Neural crest cell (in vitro differentiated cells): ENCODE results near the gene ZNF804A. TPM values are rescaled to one million over a fixed set of nuclear protein-coding genes. Genes with fewer than 3 reads are reported as not detected.

Experiments
- DNase-seq: peaks from one replicate; pipeline ENCODE4 v3.0.0; 2021; ENCODE audit warnings: low read depth, mixed read lengths, low spot score
- H3K27ac Mint-ChIP-seq: one replicate; pipeline ENCODE4 v1.8.0; 2021; ENCODE audit warnings: mild to moderate bottlenecking, mixed read lengths; ENCODE audit not compliant: unreplicated experiment
- H3K27me3 Mint-ChIP-seq: 2 replicates; pipeline ENCODE4 v1.8.0; 2021; ENCODE audit warnings: low read depth, mild to moderate bottlenecking, mixed read lengths
- H3K36me3 Mint-ChIP-seq: 2 replicates; pipeline ENCODE4 v1.8.0; 2021; ENCODE audit warnings: low read depth, mild to moderate bottlenecking, mixed read lengths
- H3K4me1 Mint-ChIP-seq: 2 replicates; pipeline ENCODE4 v1.8.0; 2021; ENCODE audit warnings: mixed read lengths
- H3K4me3 Mint-ChIP-seq: one replicate; pipeline ENCODE4 v1.8.0; 2021; ENCODE audit warnings: mild to moderate bottlenecking, mixed read lengths
- H3K9me3 Mint-ChIP-seq: 2 replicates; pipeline ENCODE4 v1.8.0; 2021; ENCODE audit warnings: mixed read lengths
- total RNA-seq: library from RNA; stranded (reverse); gene quantifications from 2 replicates; pipeline ENCODE4 v1.2.1, GENCODE V29; 2021
- TF ChIP-seq, protein P1 (sequence below): fragments of 200-600 bp; sonication (generic); conservative IDR thresholded peaks from 2 replicates; pipeline ENCODE4 v1.5.0; 2021; ENCODE audit warnings: antibody characterized with exemption, mild to moderate bottlenecking

The ZNF804A gene
- total RNA-seq, 1 donor from 2014 or later: 0.47 TPM

DNA sequence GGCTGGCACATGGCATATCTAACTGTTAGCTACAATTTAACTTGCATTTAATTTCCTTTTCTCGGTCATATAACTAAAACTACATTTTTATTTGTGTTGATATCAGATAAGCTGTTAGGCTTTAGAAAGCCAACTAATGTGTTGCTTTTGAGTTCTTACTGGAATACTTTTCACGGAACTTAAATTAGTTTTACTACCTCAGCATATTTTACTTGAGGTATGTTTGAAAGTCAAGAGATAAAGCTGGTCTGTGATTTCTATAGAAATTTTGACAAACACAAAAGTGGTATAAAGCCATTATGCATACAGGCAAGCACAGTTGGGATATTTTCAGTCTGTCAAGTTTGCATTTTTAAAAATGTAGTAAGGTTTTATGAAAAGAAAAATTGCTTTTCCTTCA lies 162.6 kb downstream of the ZNF804A start:
- TF ChIP-seq, protein P1, sequence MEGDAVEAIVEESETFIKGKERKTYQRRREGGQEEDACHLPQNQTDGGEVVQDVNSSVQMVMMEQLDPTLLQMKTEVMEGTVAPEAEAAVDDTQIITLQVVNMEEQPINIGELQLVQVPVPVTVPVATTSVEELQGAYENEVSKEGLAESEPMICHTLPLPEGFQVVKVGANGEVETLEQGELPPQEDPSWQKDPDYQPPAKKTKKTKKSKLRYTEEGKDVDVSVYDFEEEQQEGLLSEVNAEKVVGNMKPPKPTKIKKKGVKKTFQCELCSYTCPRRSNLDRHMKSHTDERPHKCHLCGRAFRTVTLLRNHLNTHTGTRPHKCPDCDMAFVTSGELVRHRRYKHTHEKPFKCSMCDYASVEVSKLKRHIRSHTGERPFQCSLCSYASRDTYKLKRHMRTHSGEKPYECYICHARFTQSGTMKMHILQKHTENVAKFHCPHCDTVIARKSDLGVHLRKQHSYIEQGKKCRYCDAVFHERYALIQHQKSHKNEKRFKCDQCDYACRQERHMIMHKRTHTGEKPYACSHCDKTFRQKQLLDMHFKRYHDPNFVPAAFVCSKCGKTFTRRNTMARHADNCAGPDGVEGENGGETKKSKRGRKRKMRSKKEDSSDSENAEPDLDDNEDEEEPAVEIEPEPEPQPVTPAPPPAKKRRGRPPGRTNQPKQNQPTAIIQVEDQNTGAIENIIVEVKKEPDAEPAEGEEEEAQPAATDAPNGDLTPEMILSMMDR: no peak
- Mint-ChIP-seq H3K9me3 (no peaks in the 10 kb centered on the region), H3K4me1 (no peaks in the 10 kb centered on the region), H3K4me3 (no peak overlapping the region), H3K27ac (no peak overlapping the region), H3K36me3 (no peaks in the 10 kb centered on the region), H3K27me3 (no peaks in the 10 kb centered on the region)
- DNase-seq: no peak

DNA sequence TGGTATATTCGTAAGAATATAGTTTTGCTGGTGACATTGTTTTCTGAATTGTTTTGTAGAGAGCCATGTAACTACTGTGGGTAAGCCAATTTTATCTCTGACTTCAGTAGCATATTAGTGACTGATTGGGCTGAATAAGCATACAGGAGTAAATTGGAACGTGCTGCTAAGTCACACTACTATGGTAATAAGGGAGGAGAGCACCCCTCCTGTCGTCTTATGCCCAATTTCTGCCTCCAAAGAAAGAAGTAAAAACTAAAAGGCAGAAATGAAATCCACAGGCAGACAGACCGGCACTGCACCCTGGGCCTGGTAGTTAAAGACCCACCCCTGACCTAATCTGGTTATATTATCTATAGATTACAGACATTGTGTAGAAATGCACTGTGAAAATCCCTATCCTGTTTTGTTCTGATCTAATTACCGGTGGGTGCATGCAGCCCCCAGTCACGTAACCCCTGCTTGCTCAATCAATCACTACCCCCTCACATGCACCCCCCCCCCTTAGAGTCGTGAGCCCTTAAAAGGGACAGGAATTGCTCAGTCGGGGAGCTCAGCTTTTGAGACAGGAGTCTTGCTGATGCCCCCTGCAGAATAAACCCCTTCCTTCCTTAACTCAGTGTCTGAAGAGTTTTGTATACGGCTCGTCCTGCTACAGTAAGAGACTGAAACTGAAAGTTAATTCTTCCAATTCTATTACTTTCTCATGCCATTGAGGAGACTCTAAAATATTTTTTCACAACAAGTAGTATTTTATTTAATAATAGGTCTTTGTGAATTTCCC lies 167.0 kb downstream of the ZNF804A start:
- Mint-ChIP-seq H3K27ac (no peak overlapping the region), H3K9me3 (no peaks in the 10 kb centered on the region), H3K4me3 (no peak overlapping the region), H3K4me1 (no peaks in the 10 kb centered on the region), H3K27me3 (no peaks in the 10 kb centered on the region), H3K36me3 (no peaks in the 10 kb centered on the region)
- DNase-seq: no peak
- TF ChIP-seq, protein P1: no peak

DNA sequence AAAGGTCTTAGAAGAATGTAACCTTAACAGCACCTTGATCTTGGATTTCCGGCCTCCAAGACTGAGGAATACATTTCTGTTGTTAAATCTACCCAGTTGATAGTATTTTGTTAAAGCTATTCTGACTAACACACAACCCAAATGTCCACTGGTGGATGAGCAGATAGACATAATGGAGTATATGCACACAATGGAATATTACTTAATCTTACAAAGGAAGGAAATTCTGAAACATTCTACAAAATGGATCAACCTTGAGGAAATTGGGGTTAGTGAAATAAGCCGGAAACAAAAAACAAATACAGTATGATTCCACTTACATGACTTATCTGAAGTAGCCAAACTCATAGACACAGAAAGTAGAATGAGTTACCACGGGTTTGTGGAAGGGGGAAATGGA lies 168.7 kb downstream of the ZNF804A start:
- TF ChIP-seq, protein P1: no peak
- H3K27me3 Mint-ChIP-seq: no peaks in the 10 kb centered on the region
- no peak for DNase-seq
- no peaks in the 10 kb centered on the region for H3K36me3 Mint-ChIP-seq
- H3K4me1 Mint-ChIP-seq: no peaks in the 10 kb centered on the region
- H3K4me3 Mint-ChIP-seq: no peak overlapping the region
- no peak overlapping the region for H3K27ac Mint-ChIP-seq
- H3K9me3 Mint-ChIP-seq: no peaks in the 10 kb centered on the region

DNA sequence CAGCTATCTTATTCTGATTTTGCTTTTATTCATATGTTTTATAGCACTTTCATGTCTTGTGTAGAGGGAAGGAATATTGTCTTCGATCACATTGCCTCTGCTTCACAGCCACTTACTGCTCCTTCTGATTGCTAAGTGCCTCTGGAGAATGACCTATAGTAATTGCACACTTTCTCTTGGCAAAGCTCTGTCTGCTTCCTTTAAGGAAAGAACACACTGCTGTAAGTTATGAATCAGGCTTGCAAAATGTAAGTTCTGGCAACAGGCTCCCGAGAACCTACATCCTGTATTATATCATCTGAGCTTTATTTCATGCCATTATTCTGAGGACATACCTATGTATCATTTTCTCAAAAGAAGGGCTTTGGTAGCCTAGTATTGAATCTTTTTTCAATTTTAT lies 170.7 kb downstream of the ZNF804A start:
- Mint-ChIP-seq H3K36me3 (no peaks in the 10 kb centered on the region), H3K4me1 (no peaks in the 10 kb centered on the region), H3K27ac (no peak overlapping the region), H3K9me3 (no peaks in the 10 kb centered on the region), H3K4me3 (no peak overlapping the region), H3K27me3 (no peaks in the 10 kb centered on the region)
- no peak for DNase-seq
- TF ChIP-seq, protein P1: no peak

DNA sequence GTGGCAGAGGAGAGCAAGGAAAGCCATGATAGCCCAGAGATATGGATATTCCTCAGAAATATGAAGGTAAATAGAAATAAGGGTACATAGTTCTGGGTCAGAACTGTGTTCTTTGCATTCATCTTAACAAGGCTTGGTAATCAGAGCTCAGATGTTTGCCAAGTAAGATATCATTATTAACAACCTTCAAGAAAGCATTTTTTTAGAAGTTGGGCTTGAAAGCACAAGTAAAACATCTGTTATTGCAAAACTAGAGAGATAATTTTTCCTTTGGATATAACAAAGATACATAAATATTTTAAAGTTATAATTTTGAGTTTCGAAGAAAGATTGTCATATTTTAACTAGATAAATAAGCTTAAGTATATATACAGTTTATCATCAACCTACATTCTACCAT lies 171.4 kb downstream of the ZNF804A start:
- no peak overlapping the region for H3K27ac Mint-ChIP-seq
- H3K36me3 Mint-ChIP-seq: no peaks in the 10 kb centered on the region
- TF ChIP-seq, protein P1: no peak
- no peak for DNase-seq
- no peaks in the 10 kb centered on the region for H3K27me3 Mint-ChIP-seq
- no peaks in the 10 kb centered on the region for H3K4me1 Mint-ChIP-seq
- no peak overlapping the region for H3K4me3 Mint-ChIP-seq
- H3K9me3 Mint-ChIP-seq: no peaks in the 10 kb centered on the region
